Panc1 (cell line): ENCODE measurements around the gene ZC3HAV1.

Experiments used
- CTCF ChIP-seq: fragments of 450-650 bp; IDR thresholded peaks from 2 replicates; pipeline ENCODE4 v1.5.1; 2017; ENCODE audit warnings: mild to moderate bottlenecking
- TF ChIP-seq, protein P1 (sequence below), 2 experiments: IDR thresholded peaks; 2 replicates each; pipeline ENCODE4 v1.6.1; 2011 to 2012; ENCODE audit warnings: low read depth in 2 of 2, control low read depth in 1 of 2, low read length in 1 of 2, mild to moderate bottlenecking in 1 of 2, moderate library complexity in 1 of 2; ENCODE audit not compliant: insufficient read depth in 1 of 2

DNA sequence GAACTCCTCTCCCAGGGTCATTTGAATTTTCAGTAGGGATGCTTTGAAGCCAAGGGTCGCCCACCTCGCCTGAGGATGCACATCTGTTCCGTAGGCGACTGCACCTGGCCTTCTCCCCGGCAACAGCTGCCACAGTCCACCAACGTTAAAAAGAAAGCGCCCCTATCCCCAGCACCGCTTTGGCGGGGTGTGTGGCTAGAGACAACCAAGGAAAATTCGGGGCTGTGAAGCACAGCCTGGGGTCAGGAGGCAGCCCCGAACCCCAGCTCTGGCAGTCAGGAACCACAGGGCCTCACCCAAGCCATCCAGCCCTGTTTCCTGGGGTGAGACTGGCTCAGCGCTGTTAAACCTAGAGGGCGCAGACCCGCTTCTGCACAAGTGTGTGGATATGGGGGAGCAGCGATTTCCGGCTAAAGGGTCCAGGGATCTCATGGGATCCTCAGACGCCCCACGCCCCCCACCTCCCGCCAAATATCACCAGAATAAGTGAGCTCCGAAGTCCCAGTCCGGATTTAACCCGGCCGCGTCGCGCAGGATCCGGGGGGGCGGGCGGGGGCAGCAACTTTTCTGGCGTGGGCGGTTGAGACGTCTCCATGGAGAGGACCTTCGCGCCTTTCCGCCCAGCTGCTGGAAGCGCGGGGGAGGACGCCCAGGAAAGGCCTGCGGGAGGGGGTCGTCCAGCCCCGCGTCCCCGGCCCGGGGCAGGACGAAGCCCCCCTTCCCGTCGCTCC lies 74.5 kb downstream of the ZC3HAV1 start:
- no peak for TF ChIP-seq CTCF
- TF ChIP-seq, protein P1, sequence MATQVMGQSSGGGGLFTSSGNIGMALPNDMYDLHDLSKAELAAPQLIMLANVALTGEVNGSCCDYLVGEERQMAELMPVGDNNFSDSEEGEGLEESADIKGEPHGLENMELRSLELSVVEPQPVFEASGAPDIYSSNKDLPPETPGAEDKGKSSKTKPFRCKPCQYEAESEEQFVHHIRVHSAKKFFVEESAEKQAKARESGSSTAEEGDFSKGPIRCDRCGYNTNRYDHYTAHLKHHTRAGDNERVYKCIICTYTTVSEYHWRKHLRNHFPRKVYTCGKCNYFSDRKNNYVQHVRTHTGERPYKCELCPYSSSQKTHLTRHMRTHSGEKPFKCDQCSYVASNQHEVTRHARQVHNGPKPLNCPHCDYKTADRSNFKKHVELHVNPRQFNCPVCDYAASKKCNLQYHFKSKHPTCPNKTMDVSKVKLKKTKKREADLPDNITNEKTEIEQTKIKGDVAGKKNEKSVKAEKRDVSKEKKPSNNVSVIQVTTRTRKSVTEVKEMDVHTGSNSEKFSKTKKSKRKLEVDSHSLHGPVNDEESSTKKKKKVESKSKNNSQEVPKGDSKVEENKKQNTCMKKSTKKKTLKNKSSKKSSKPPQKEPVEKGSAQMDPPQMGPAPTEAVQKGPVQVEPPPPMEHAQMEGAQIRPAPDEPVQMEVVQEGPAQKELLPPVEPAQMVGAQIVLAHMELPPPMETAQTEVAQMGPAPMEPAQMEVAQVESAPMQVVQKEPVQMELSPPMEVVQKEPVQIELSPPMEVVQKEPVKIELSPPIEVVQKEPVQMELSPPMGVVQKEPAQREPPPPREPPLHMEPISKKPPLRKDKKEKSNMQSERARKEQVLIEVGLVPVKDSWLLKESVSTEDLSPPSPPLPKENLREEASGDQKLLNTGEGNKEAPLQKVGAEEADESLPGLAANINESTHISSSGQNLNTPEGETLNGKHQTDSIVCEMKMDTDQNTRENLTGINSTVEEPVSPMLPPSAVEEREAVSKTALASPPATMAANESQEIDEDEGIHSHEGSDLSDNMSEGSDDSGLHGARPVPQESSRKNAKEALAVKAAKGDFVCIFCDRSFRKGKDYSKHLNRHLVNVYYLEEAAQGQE (IDR thresholded peaks at IDR 0.05; ENCODE audit: insufficient read depth in 1 of 2, low read depth in 2 of 2, low read length in 1 of 2) = no peak
